Measurements from ENCODE around the gene TCEA2. TPM values are rescaled to one million over a fixed set of nuclear protein-coding genes. Genes with fewer than 3 reads are reported as not detected.

The TCEA2 gene
- total RNA-seq, 2 experiments from 2014 or later = 36.4 to 71.2 TPM

- Histone ChIP-seq H3K9me2 (ENCODE audit: insufficient read depth, low read length) (no peaks in the 10 kb centered on the region), H3K27ac (ENCODE audit: low read depth, low read length, poor library complexity, severe bottlenecking) (no peak overlapping the region), H3K4me3 (ENCODE audit: low read depth, low read length, poor library complexity, severe bottlenecking) (peak overlapping the region; percentile 86), H3K36me3 (ENCODE audit: insufficient read depth, low read length) (no peaks in the 10 kb centered on the region), H3K4me1 (ENCODE audit: insufficient read depth, low read length, poor library complexity, severe bottlenecking) (peaks cover 37% of the 10 kb centered on the region), H4K20me1 (ENCODE audit: insufficient read depth, low read length) (no peaks in the 10 kb centered on the region), H3K9me3 (ENCODE audit: low read length) (no peaks in the 10 kb centered on the region), H2AFZ (ENCODE audit: low read length) (no peak overlapping the region; the same call in 1 of the 2 replicates), H3K79me2 (ENCODE audit: insufficient read depth, low read depth, low read length) (no peaks in the 10 kb centered on the region), H3K4me2 (ENCODE audit: low read length) (peak overlapping the region; percentile 73)
- TSS peak; percentile 79 for BruUV-seq (replicated peaks)
- POLR2A ChIA-PET = no interaction called here
- TF ChIP-seq EZH2phosphoT487 (IDR thresholded peaks at IDR 0.05; ENCODE audit: borderline replicate concordance, low read depth, low read length) = no peak
- no peak for TF ChIP-seq CTCF (conservative IDR thresholded peaks at IDR 0.05; ENCODE audit: low read length)
- intact Hi-C loops (cut with micrococcal nuclease; ENCODE audit: unreplicated experiment) = loop anchor here (2.0 kb wide), 1 partner anchor 15 kb away; the partner anchor contains the start of gene RGS19
- CTCF ChIA-PET (ENCODE audit: unreplicated experiment) = no interaction called here
- no peak for DNase-seq (ENCODE audit: low spot score)
These were observed 569 bp downstream of the TCEA2 start for GRCh38 chr20:64063389-64064144.

- CTCF ChIA-PET (ENCODE audit: unreplicated experiment) = no interaction called here
- H2AFZ ChIP-seq (ENCODE audit: low read length) = no peak overlapping the region
- DNase-seq (ENCODE audit: low spot score) = no peak
- no peaks in the 10 kb centered on the region for H3K79me2 ChIP-seq (ENCODE audit: insufficient read depth, low read depth, low read length)
- H3K4me1 ChIP-seq (ENCODE audit: insufficient read depth, low read length, poor library complexity, severe bottlenecking) = peaks cover 36% of the 10 kb centered on the region
- TF ChIP-seq CTCF (conservative IDR thresholded peaks at IDR 0.05; ENCODE audit: low read length) (no peak), EZH2phosphoT487 (IDR thresholded peaks at IDR 0.05; ENCODE audit: borderline replicate concordance, low read depth, low read length) (no peak)
- POLR2A ChIA-PET = no interaction called here
- H3K4me2 ChIP-seq (ENCODE audit: low read length) = peak overlapping the region; percentile 73
- no peaks in the 10 kb centered on the region for H3K9me3 ChIP-seq (ENCODE audit: low read length)
- no peaks in the 10 kb centered on the region for H3K36me3 ChIP-seq (ENCODE audit: insufficient read depth, low read length)
- no peaks in the 10 kb centered on the region for H4K20me1 ChIP-seq (ENCODE audit: insufficient read depth, low read length)
- H3K4me3 ChIP-seq (ENCODE audit: low read depth, low read length, poor library complexity, severe bottlenecking) = peak overlapping the region; percentile 86
- intact Hi-C loops (cut with micrococcal nuclease; ENCODE audit: unreplicated experiment) = no loop called here
- BruUV-seq (replicated peaks) = no TSS peak
- no peak overlapping the region for H3K27ac ChIP-seq (ENCODE audit: low read depth, low read length, poor library complexity, severe bottlenecking)
- H3K9me2 ChIP-seq (ENCODE audit: insufficient read depth, low read length) = no peaks in the 10 kb centered on the region
These were observed 1.2 kb downstream of the TCEA2 start for GRCh38 chr20:64064145-64064698.
